GM23248 (cell line): ENCODE measurements around the gene PLCB1.

Experiments
- EZH2 ChIP-seq: fragments of 200-600 bp; sonication (generic); IDR thresholded peaks from 2 replicates; pipeline ENCODE4 v1.6.1; 2018; ENCODE audit warnings: antibody characterized with exemption, mild to moderate bottlenecking; ENCODE audit not compliant: insufficient read depth, poor library complexity, severe bottlenecking
- EZH2phosphoT487 ChIP-seq: fragments of 200-600 bp; sonication (generic); IDR thresholded peaks from 2 replicates; pipeline ENCODE4 v1.6.1; 2018; ENCODE audit warnings: antibody characterized with exemption, moderate library complexity, mild to moderate bottlenecking, low read depth; ENCODE audit not compliant: insufficient read depth

DNA sequence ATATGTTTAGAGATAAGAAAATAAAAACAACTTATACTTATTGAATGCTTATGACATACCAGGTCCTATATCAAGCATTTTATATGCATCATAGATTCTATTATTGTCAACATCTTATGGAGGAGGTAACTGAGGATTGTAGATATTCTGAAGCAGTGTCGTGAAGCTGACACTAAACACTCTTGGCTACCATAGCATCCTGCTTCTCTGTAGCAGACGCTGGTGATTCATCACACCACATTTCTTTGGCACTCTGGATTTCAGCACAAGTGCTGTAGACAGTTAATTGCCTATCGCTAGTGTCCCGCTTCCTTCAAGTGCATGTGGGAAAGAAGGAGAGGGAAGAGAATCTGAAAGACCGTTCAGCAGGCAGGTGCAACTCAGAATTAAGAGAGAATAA is 317.1 kb downstream of the PLCB1 start:
- no peak for TF ChIP-seq EZH2
- TF ChIP-seq EZH2phosphoT487 = no peak
